Nephron progenitor cell (in vitro differentiated cells): ENCODE measurements around the gene TBC1D1.

Experiments
- DNase-seq: peaks from one replicate; pipeline ENCODE4 v3.0.0; 2021
- H3K27ac Mint-ChIP-seq: 2 replicates; pipeline ENCODE4 v1.8.0; 2021; ENCODE audit warnings: mild to moderate bottlenecking, moderate library complexity, mixed read lengths
- H3K27me3 Mint-ChIP-seq: 2 replicates; pipeline ENCODE4 v1.8.0; 2021; ENCODE audit warnings: mild to moderate bottlenecking, low read depth, mixed read lengths; ENCODE audit not compliant: poor library complexity
- H3K36me3 Mint-ChIP-seq: 2 replicates; pipeline ENCODE4 v1.8.0; 2021; ENCODE audit warnings: low read depth, mixed read lengths
- H3K4me1 Mint-ChIP-seq: 2 replicates; pipeline ENCODE4 v1.8.0; 2021; ENCODE audit warnings: mixed read lengths
- H3K4me3 Mint-ChIP-seq: 2 replicates; pipeline ENCODE4 v1.8.0; 2021; ENCODE audit warnings: mild to moderate bottlenecking, moderate library complexity, mixed read lengths
- H3K9me3 Mint-ChIP-seq: 2 replicates; pipeline ENCODE4 v1.8.0; 2021; ENCODE audit warnings: mild to moderate bottlenecking, moderate library complexity, mixed read lengths
- TF ChIP-seq, protein P1 (sequence below): fragments of 200-600 bp; sonication (generic); IDR thresholded peaks from 2 replicates; pipeline ENCODE4 v1.5.0; 2021; ENCODE audit warnings: antibody characterized with exemption

TBC1D1 gene

DNA sequence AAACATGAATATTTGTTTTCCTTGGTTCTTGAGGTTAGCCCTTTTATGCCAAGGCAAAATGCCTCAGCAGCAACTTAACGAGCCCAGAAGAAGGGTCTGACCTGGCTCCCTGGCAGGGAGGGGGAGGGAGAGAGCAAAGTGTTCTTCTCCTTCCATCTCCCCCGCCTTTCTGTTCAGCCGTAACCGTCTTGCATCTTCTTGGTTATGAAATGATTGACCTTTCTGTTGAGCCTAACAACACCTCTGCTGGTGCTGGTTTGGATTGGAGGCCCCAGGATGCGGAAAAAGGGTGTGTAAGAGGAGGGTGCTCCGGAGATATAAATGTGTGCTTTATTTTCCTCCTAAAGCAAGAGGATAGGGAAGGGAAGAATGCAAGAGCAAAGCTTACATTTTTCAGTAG lies 114.0 kb downstream of the TBC1D1 start:
- Mint-ChIP-seq H3K4me3 (peak overlapping the region; percentile 44), H3K36me3 (no peaks in the 10 kb centered on the region), H3K9me3 (no peaks in the 10 kb centered on the region), H3K27ac (peak overlapping the region; percentile 90), H3K27me3 (no peaks in the 10 kb centered on the region), H3K4me1 (peaks cover 70% of the 10 kb centered on the region)
- TF ChIP-seq, protein P1, sequence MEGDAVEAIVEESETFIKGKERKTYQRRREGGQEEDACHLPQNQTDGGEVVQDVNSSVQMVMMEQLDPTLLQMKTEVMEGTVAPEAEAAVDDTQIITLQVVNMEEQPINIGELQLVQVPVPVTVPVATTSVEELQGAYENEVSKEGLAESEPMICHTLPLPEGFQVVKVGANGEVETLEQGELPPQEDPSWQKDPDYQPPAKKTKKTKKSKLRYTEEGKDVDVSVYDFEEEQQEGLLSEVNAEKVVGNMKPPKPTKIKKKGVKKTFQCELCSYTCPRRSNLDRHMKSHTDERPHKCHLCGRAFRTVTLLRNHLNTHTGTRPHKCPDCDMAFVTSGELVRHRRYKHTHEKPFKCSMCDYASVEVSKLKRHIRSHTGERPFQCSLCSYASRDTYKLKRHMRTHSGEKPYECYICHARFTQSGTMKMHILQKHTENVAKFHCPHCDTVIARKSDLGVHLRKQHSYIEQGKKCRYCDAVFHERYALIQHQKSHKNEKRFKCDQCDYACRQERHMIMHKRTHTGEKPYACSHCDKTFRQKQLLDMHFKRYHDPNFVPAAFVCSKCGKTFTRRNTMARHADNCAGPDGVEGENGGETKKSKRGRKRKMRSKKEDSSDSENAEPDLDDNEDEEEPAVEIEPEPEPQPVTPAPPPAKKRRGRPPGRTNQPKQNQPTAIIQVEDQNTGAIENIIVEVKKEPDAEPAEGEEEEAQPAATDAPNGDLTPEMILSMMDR: no peak
- peak; percentile 11 for DNase-seq

DNA sequence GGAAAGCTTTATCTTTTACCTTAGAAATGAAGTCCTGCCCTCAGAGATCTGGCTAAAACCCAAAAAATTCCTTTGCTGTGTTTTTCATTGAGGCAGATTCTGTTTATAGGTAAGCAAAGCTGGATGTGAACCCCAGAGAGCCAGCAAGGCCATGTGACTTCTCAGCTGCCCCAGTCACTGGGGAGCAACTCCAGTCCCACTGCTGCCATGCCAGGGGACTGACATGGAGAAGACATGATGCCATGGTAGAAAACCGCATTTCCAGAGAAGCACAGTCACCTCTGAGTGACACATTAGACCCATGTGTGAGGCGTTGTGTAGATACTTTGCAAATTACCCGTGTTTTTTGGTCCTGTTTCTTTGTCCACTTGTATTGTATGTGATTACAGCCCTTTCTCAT lies 114.8 kb downstream of the TBC1D1 start:
- Mint-ChIP-seq H3K4me3 (peak overlapping the region; percentile 21), H3K27ac (peak overlapping the region; percentile 90), H3K36me3 (no peaks in the 10 kb centered on the region), H3K9me3 (no peaks in the 10 kb centered on the region), H3K4me1 (peaks cover 70% of the 10 kb centered on the region), H3K27me3 (no peaks in the 10 kb centered on the region)
- TF ChIP-seq, protein P1: no peak
- DNase-seq: no peak

DNA sequence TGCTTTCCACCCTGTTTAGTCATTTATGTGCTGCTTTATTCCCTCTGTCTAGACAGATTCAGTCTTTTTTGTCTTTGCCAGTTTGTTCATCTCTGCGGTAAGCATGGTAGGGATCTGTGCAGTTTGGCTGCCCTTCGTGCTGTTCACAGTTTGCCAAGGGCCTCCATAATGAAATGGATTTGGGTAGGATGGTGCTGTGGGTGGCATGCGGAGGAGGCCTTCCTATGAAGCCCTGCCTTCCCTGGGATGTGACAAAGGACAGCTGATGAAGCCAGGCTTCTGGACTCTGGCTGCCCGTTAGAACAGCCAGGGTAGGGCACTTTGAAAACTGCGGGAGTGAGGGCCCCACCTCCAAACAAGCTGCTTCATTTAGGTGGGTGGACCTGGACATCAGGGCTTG lies 116.8 kb downstream of the TBC1D1 start:
- peak overlapping the region; percentile 22 for H3K27ac Mint-ChIP-seq
- no peaks in the 10 kb centered on the region for H3K9me3 Mint-ChIP-seq
- H3K36me3 Mint-ChIP-seq: no peaks in the 10 kb centered on the region
- peaks cover 58% of the 10 kb centered on the region for H3K4me1 Mint-ChIP-seq
- H3K4me3 Mint-ChIP-seq: no peak overlapping the region
- H3K27me3 Mint-ChIP-seq: no peaks in the 10 kb centered on the region
- TF ChIP-seq, protein P1: no peak
- no peak for DNase-seq

DNA sequence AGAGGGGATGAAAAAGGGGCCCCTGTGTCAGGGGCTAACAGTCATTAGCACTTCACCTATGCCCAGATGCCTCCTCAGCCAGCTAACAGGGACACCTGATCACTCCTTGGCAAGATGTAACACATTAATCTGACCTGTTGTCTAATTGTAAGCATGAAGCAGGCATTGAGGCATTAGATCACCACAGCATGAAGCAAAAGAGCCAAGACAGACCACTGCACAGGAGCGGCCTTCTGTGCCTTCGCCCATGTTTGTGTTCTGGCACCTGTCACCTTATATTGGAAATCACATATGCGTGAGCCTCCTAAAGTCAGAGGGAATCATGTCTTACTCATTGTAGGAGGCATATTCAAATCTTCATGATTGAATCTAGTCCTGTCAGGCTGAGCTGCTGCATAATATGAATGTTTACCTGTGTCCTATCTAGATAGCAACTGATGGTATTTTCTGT lies 117.7 kb downstream of the TBC1D1 start:
- no peaks in the 10 kb centered on the region for H3K27me3 Mint-ChIP-seq
- no peaks in the 10 kb centered on the region for H3K36me3 Mint-ChIP-seq
- H3K4me1 Mint-ChIP-seq: peaks cover 50% of the 10 kb centered on the region
- H3K27ac Mint-ChIP-seq: no peak overlapping the region
- no peak for DNase-seq
- no peak overlapping the region for H3K4me3 Mint-ChIP-seq
- H3K9me3 Mint-ChIP-seq: no peaks in the 10 kb centered on the region
- TF ChIP-seq, protein P1: no peak

DNA sequence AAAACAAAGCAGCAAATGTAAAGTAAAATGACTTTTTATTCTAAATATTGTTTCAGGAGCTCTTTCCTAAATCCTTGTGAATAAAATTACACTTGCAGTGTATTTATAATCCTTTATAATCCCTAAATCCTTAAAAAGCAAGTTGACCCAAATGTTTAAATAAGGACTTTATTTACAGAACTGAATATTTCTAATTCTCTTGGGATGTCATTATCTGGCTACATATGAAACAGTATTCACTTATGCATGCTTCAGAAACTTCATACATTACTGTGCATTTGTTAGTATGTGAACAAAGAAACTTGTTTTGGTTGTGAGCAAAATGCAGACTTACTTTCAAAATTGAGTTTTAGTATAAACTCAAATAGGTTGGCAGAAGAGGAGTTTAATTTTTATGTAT lies 118.5 kb downstream of the TBC1D1 start:
- no peaks in the 10 kb centered on the region for H3K9me3 Mint-ChIP-seq
- no peaks in the 10 kb centered on the region for H3K27me3 Mint-ChIP-seq
- no peak overlapping the region for H3K4me3 Mint-ChIP-seq
- DNase-seq: no peak
- no peak overlapping the region for H3K27ac Mint-ChIP-seq
- peaks cover 44% of the 10 kb centered on the region for H3K4me1 Mint-ChIP-seq
- peaks cover 3% of the 10 kb centered on the region for H3K36me3 Mint-ChIP-seq
- TF ChIP-seq, protein P1: no peak

DNA sequence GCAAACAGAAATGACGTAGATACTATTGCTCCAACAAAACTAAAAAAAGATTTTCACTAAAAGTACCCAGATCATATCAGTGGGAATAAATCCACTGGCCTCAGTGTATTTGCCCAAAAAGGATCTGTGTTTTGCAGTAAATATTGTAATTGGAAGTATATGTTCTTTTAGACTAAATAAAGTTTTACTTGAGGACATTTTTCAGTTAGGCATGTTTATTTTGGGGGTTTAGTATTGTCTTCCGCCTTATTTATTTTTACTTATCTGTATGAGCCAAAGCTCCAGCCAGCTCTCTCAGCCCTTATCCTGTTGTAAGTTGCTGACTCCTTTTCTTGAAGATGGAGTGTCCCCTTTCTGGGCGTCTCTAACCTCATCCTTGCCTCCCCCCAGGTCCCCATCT lies 119.1 kb downstream of the TBC1D1 start:
- no peak for DNase-seq
- H3K9me3 Mint-ChIP-seq: no peaks in the 10 kb centered on the region
- peak overlapping the region; percentile 49 for H3K27ac Mint-ChIP-seq
- no peak overlapping the region for H3K4me3 Mint-ChIP-seq
- TF ChIP-seq, protein P1: no peak
- H3K4me1 Mint-ChIP-seq: peaks cover 39% of the 10 kb centered on the region
- H3K27me3 Mint-ChIP-seq: no peaks in the 10 kb centered on the region
- peaks cover 8% of the 10 kb centered on the region for H3K36me3 Mint-ChIP-seq
